PC-3 (cell line): ENCODE results near the gene GXYLT1. TPM values are rescaled to one million over a fixed set of nuclear protein-coding genes. Genes with fewer than 3 reads are reported as not detected.

Experiments
- ATAC-seq: fragments of 200-7000 bp; cut with Tn5 transposase; 2 replicates; pipeline ENCODE4 v1.9.1; 2020; ENCODE audit warnings: mild to moderate bottlenecking, moderate library complexity
- BruUV-seq: library from RNA; stranded (reverse); fragments of 400-500 nt; replicated peaks from 2 replicates; lab custom pipeline; 2021; lab: Mats Ljungman, UMichigan
- CTCF ChIA-PET: fragments of 300-600 bp; sonication (Branson Sonifier 250); formaldehyde crosslinking; loops from one replicate; lab custom pipeline; 2022; ENCODE audit warnings: antibody characterized with exemption; lab: Charles Lee
- POLR2A ChIA-PET: fragments of 300-600 bp; sonication (Branson Sonifier 250); formaldehyde crosslinking; loops from one replicate; lab custom pipeline; 2022; ENCODE audit warnings: antibody characterized with exemption; ENCODE audit not compliant: unreplicated experiment; lab: Charles Lee
- DNase-seq: peaks from one replicate; pipeline ENCODE4 v3.0.0-alpha.2; 2015
- H2AFZ ChIP-seq: fragments of 300-600 bp; sonication (generic); 2 replicates; pipeline ENCODE4 v1.6.0; 2016; ENCODE audit warnings: antibody characterized with exemption, low read length
- H3F3A ChIP-seq: fragments of 300-600 bp; sonication (generic); one replicate; pipeline ENCODE4 v1.6.0; 2017; ENCODE audit warnings: antibody characterized with exemption, low read length, control low read depth, mild to moderate bottlenecking; ENCODE audit not compliant: unreplicated experiment
- H3K27ac ChIP-seq: fragments of 300-600 bp; sonication (generic); 2 replicates; pipeline ENCODE4 v1.5.1; 2016; ENCODE audit warnings: mild to moderate bottlenecking, low read length
- H3K27me3 ChIP-seq: fragments of 300-600 bp; sonication (generic); 2 replicates; pipeline ENCODE4 v1.6.1; 2016; ENCODE audit warnings: low read length, mixed read lengths
- H3K36me3 ChIP-seq: fragments of 300-600 bp; sonication (generic); 2 replicates; pipeline ENCODE4 v1.6.1; 2016; ENCODE audit warnings: low read depth, mixed run types, low read length, mixed read lengths
- H3K4me1 ChIP-seq: fragments of 300-600 bp; sonication (generic); 2 replicates; pipeline ENCODE4 v1.5.1; 2016; ENCODE audit warnings: low read length; ENCODE audit not compliant: insufficient read depth
- H3K4me2 ChIP-seq: fragments of 300-600 bp; sonication (generic); 2 replicates; pipeline ENCODE4 v1.6.0; 2016; ENCODE audit warnings: low read length
- H3K4me3 ChIP-seq: fragments of 300-600 bp; sonication (generic); 2 replicates; pipeline ENCODE4 v1.5.1; 2016; ENCODE audit warnings: mild to moderate bottlenecking, low read length, mixed read lengths
- H3K79me2 ChIP-seq: fragments of 300-600 bp; sonication (generic); 2 replicates; pipeline ENCODE4 v1.6.1; 2017; ENCODE audit warnings: low read length, mixed read lengths
- H3K9ac ChIP-seq: fragments of 300-600 bp; sonication (generic); 2 replicates; pipeline ENCODE4 v1.6.0; 2016; ENCODE audit warnings: mild to moderate bottlenecking, low read length
- H3K9me2 ChIP-seq: fragments of 300-600 bp; sonication (generic); replicated peaks from 2 replicates; pipeline ENCODE4 v1.6.1; 2016; ENCODE audit warnings: mixed run types, low read length, mixed read lengths
- H3K9me3 ChIP-seq: fragments of 300-600 bp; sonication (generic); 2 replicates; pipeline ENCODE4 v1.6.1; 2016; ENCODE audit warnings: low read length, mixed read lengths
- H4K20me1 ChIP-seq: fragments of 300-600 bp; sonication (generic); 2 replicates; pipeline ENCODE4 v1.6.1; 2016; ENCODE audit warnings: low read length, mixed read lengths
- CTCF ChIP-seq: fragments of 300-600 bp; sonication (generic); conservative IDR thresholded peaks from 2 replicates; pipeline ENCODE4 v1.5.1; 2017; ENCODE audit warnings: antibody characterized with exemption, low read depth, mild to moderate bottlenecking, low read length
- EZH2 ChIP-seq: fragments of 300-600 bp; sonication (generic); IDR thresholded peaks from one replicate; pipeline ENCODE4 v1.6.1; 2017; ENCODE audit warnings: antibody characterized with exemption, mild to moderate bottlenecking, low read length; ENCODE audit not compliant: unreplicated experiment
- EZH2phosphoT487 ChIP-seq: fragments of 300-600 bp; sonication (generic); IDR thresholded peaks from 2 replicates; pipeline ENCODE4 v1.6.1; 2018; ENCODE audit warnings: mild to moderate bottlenecking, antibody characterized with exemption, low read length, borderline replicate concordance
- intact Hi-C: fragments of 100-400 bp; cut with micrococcal nuclease; formaldehyde crosslinking; loops from 2 replicates; pipeline ENCODE4 v1.9.0; 2023
- total RNA-seq: library from RNA; depleted of rRNA; stranded (reverse); fragments of >200 nt; gene quantifications from 2 replicates; pipeline ENCODE4 v1.2.3, GENCODE V29; 2014

The GXYLT1 gene
- total RNA-seq, 1 experiment from 2014 or later: 5.1 TPM

GRCh38 chr12:42103155-42103554, 41.5 kb downstream of the GXYLT1 start:
- ChIA-PET CTCF (interaction anchor here (0.6 kb wide), 1 partner anchor 341 kb away, joined by 3 read pairs; no protein-coding TSS in a partner anchor), POLR2A (no interaction called here)
- no peaks in the 10 kb centered on the region for H3K9me3 ChIP-seq
- H3K79me2 ChIP-seq: no peaks in the 10 kb centered on the region
- intact Hi-C loops: loop anchor here (10.0 kb wide), 1 partner anchor 78 kb away; no protein-coding TSS in a partner anchor
- no peaks in the 10 kb centered on the region for H4K20me1 ChIP-seq
- H3K9ac ChIP-seq: no peak overlapping the region
- H3F3A ChIP-seq: no peaks in the 10 kb centered on the region
- no TSS peak for BruUV-seq
- H3K4me2 ChIP-seq: no peak overlapping the region
- 0 out of 2 replicates have a peak, but pooled peaks cover 3% of the 10 kb centered on the region for H3K36me3 ChIP-seq
- no peaks in the 10 kb centered on the region for H3K9me2 ChIP-seq
- DNase-seq (no peak), ATAC-seq (no peak)
- H3K27me3 ChIP-seq: no peaks in the 10 kb centered on the region
- H3K4me3 ChIP-seq: no peak overlapping the region
- no peak overlapping the region for H2AFZ ChIP-seq
- no peak overlapping the region for H3K27ac ChIP-seq
- H3K4me1 ChIP-seq: no peaks in the 10 kb centered on the region
- no peak for TF ChIP-seq EZH2
- TF ChIP-seq EZH2phosphoT487: no peak
- no peak for TF ChIP-seq CTCF

- DNase-seq (no peak), ATAC-seq (no peak)
- Histone ChIP-seq H4K20me1 (no peaks in the 10 kb centered on the region), H3K4me1 (no peaks in the 10 kb centered on the region), H3K36me3 (no peaks in the 10 kb centered on the region), H3K4me2 (no peak overlapping the region), H3K9me2 (no peaks in the 10 kb centered on the region), H3K9ac (no peak overlapping the region), H3K27ac (no peak overlapping the region), H2AFZ (no peak overlapping the region), H3K27me3 (no peaks in the 10 kb centered on the region), H3K9me3 (no peaks in the 10 kb centered on the region), H3K79me2 (no peaks in the 10 kb centered on the region), H3F3A (no peaks in the 10 kb centered on the region), H3K4me3 (no peak overlapping the region)
- no peak for TF ChIP-seq EZH2phosphoT487
- no peak for TF ChIP-seq CTCF
- TF ChIP-seq EZH2: no peak
- intact Hi-C loops: loop anchor here (10.0 kb wide), 1 partner anchor 78 kb away; no protein-coding TSS in a partner anchor
- BruUV-seq: no TSS peak
- ChIA-PET CTCF (no interaction called here), POLR2A (no interaction called here)
Observed at GRCh38 chr12:42102720-42103119, 42.0 kb downstream of the GXYLT1 start.

GRCh38 chr12:42099433-42099832, 45.2 kb downstream of the GXYLT1 start:
- Histone ChIP-seq H4K20me1 (no peaks in the 10 kb centered on the region), H3K27me3 (no peaks in the 10 kb centered on the region), H3K9me2 (no peaks in the 10 kb centered on the region), H3K79me2 (no peaks in the 10 kb centered on the region), H3K27ac (no peak overlapping the region), H3K36me3 (no peaks in the 10 kb centered on the region), H3K4me1 (peaks cover 3% of the 10 kb centered on the region; the same call in 1 of the 2 replicates), H2AFZ (no peak overlapping the region), H3K9ac (no peak overlapping the region), H3K4me2 (no peak overlapping the region), H3F3A (no peaks in the 10 kb centered on the region), H3K9me3 (no peaks in the 10 kb centered on the region), H3K4me3 (no peak overlapping the region)
- CTCF ChIA-PET: no interaction called here
- ATAC-seq (no peak), DNase-seq (no peak)
- TF ChIP-seq EZH2: no peak
- TF ChIP-seq CTCF: no peak
- TF ChIP-seq EZH2phosphoT487: no peak
- no TSS peak for BruUV-seq
- intact Hi-C loops: no loop called here
- POLR2A ChIA-PET: no interaction called here
